Measurements from ENCODE around the gene ROBO2.

The ROBO2 gene

GRCh38 chr3:77411334-77411733, 371.4 kb downstream of the ROBO2 start:
- DNase-seq (ENCODE audit: low spot score), result no peak

DNA sequence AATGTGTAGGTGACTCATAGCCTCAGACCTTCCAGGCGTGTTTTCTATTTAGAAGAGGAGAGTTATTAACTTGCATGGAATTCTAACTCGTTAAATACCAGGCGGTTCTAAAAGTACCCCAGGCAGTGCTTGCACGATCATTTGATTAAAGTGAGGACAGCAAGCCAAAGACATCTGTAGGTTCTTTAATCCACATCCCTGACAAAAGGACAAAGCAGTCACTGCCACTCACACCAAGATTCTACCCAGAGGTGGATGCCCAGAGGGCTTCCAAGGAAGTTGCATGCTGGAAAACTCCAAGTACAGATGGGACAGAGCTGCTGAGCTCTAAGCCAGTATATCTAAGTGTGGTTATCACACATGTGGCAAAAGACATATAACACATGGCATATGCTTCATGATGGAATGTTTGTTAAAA, 372.1 kb downstream of the ROBO2 start:
- DNase-seq (ENCODE audit: low spot score), result no peak

DNA sequence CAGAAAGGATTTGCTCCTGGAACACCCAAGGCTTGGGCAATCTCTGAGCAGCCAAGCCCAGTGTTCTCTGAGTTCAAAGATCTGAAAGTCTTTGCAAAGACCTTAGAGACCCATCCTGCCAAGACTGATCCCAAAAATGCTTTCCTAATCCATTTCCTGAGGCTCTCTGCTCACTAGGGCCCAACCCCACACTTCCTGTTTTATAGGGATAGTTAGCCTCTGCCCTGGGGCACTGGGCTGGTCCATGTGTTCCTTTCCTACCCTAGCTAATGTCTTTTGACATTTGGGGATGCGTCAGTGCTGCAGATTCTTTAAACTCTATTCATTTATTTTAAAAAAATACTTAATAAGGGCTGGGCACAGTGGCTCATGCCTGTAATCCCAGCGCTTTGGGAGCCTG, 372.7 kb downstream of the ROBO2 start:
- DNase-seq (ENCODE audit: low spot score), result no peak

GRCh38 chr3:77414881-77415280, 375.0 kb downstream of the ROBO2 start:
- DNase-seq (ENCODE audit: low spot score), result no peak

GRCh38 chr3:77420336-77420735, 380.4 kb downstream of the ROBO2 start:
- no peak for DNase-seq (ENCODE audit: low spot score)

- DNase-seq (ENCODE audit: low spot score), result no peak
These were observed 382.0 kb downstream of the ROBO2 start for GRCh38 chr3:77421916-77422315.

DNA sequence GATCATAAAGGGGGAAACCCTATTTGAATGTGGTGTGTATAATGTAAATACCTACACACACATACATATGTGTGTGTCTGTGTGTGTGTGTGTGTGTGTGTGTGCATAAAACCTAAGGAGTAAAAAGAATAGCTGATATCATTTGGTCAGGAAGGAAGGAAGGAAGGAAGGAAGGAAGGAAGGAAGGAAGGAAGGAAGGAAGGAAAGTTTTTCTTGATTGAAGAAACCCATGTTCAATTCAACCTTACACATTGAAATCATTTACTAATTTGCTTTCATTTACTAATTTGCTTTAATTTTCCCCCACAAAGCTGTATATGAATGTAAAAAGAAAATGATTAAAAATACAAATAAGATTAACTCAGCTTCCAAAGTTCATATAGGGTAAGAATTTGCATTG, 386.6 kb downstream of the ROBO2 start:
- DNase-seq (ENCODE audit: low spot score), result no peak

DNA sequence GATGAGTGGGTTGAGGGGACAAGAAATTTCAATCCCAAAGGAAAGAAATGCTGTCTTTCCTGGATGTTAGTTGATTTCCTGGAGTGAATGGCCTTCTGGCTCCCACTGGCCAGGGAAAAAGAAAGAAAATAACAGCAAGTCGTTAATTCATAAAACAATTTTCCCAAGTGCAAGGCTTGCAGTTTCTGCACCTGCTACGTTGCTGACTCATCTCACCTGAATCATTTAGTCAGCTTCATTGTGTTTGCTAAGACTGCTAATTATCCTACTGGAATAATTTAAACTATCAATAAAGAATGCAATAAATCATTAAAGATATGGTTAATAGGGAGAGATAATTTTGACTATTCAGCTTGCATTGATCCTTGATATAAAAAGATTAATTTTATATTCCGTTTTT, 387.6 kb downstream of the ROBO2 start:
- DNase-seq (ENCODE audit: low spot score), result no peak

DNA sequence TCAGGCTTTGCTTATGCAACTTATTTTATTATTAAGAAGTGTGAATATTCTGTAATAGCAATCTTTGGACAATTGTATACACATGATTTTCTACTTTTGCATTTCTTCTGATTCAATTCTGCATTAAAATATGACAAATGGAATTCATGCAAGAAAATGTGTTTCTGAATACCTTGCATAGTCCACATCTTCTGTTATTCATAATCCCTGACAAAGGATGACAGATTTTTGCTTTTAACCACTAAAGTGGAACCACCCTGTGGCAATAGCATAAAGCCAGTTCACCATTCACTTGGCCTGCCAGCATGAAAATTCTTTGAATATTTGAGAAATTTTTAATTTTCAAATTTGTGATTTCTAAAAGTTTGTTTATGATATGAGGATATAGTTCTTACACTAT, 397.0 kb downstream of the ROBO2 start:
- DNase-seq (ENCODE audit: low spot score), result no peak

GRCh38 chr3:77446084-77446483, 406.2 kb downstream of the ROBO2 start:
- no peak for DNase-seq (ENCODE audit: low spot score)

- no peak for DNase-seq (ENCODE audit: low spot score)
These were observed 406.9 kb downstream of the ROBO2 start for GRCh38 chr3:77446761-77447160.

DNA sequence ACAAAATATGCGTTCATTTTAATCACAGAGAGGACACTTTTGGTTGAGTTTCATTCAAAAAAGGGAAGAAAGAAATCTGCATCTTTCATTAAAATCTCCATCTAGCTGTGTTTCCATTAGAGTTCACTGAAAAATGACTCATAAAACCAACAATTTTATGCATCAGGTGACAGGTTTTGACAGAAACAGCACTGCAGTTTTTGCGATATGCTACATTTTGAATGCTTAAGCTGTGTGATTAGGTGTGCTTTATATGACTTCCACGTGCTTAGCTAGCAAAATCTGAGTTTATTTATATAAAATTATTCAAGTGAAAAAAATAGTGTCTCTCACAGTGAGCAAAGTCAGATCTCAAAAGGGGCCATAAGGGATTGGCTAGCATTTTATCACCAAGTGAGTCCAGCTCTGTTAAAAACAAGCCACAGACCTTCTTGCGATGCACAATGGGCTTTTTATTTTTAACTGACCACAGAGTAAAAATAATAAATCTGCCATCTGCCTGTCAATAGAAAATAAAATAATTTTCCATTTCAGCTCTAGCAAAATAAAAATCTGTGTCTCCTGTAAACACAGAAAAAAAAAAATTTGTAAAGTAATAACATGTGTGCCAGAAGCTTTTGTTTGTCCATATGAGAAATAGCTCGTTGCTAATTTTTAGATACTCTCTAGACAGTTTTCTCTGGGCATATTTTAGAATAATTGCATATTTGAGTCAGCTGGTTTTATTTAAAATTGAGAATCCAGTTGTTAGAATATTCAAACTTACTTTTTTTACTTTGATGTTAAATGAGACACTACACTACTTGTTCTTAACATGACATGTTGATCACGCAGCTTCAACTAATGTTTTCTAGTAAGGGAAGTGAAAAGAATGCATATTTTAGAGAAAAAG, 409.8 kb downstream of the ROBO2 start:
- DNase-seq (ENCODE audit: low spot score), result no peak

DNA sequence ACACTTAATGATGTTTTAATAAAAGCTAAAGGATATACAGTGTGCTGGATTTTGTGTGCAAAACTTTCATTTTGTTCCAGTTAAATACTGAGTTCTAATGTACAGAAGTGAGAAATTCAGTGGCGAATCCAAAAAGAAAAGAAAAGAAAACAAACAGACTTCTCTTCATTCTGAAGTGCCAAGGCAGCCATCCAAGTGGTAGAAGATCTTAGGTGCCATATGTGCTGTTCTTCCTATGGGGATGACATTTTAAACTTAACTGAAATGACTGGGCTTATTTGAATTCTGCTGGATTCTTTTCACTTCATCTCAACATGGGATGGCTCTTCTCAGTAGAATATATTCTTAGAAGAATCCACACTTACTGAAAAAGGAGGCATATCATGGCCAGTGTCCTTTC, 416.5 kb downstream of the ROBO2 start:
- no peak for DNase-seq (ENCODE audit: low spot score)

- DNase-seq (ENCODE audit: low spot score), result no peak
These were observed 417.0 kb downstream of the ROBO2 start for GRCh38 chr3:77456906-77457305.

DNA sequence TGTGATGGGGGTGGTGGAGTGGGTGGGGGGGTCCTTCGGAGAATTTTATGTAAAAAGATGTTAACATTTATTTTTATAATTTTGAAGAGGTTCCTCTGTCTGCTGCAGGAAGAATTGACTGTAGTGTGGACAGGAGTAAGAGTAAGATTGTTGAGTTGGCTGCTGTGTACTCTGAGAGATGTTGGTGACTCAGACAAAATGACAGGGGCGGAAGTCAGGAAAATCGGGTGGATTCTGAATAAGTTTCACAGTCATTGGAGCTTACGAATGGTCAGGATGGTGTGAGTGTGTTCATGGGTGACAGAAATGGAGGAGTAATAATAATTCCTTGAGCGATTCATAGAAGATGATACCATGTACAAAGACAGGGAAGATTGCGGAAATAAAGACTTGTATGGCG, 420.0 kb downstream of the ROBO2 start:
- no peak for DNase-seq (ENCODE audit: low spot score)

DNA sequence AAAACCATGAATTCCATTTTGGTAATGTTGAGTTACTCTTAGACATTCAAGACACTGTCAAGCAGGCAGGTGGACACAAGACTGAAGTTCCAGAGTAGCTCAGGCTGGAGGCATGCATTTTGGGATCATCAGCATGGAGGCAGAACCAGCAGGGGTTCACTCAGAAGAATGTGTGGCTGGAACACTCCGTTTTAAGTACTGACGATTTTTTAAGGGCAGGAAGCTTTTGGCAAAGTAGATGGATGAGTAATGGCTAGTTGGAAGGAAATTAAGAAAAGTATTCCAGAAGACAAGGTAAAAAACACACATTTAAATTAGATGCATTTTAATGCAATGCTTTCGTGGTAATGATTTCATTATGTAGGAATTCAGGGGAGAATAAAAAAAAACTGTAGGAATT, 420.4 kb downstream of the ROBO2 start:
- no peak for DNase-seq (ENCODE audit: low spot score)

DNA sequence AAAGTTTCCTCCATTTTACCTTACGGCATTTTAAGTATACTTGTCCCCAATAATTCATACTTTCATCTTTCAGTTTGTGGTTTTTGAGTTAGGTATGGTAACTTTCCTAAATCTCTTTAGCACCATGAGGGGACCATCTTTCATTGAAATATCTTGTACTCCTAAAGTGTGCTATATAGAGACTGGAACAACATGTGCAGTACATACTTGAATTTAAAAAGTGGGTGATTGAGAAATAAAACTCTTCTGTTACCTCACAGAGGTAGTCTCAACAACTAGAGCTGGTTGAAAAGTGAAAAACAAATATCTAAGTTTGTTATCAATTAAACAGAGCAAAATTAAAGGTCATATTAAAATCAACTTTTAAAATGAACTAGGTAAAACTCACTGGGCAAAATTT, 423.1 kb downstream of the ROBO2 start:
- DNase-seq (ENCODE audit: low spot score), result no peak

GRCh38 chr3:77464111-77464688, 424.3 kb downstream of the ROBO2 start:
- DNase-seq (ENCODE audit: low spot score), result no peak

DNA sequence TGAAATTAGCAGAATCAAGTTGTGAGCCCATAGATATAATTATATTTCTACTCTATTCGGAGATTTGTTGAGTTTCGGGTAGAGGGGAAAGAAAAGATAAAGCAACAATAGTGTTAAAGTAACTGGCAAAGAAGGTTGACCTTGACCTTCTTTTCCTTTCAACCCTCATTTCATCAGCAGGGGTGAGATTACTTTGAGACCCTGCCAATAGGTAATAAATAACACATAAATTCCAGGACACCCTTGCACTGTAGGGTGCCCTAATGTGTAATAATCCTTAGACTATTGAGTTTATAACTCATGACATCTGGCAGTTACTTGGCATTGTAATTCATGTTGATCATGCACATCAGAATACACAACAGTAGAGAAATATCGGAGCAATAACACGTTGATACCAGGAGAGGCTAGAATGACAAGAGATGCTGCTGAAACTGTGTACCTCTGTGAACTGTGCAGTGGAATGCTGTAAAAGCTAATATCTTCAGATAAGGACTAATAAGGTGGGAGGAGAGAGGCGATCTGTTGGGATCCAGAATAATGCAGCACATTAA, 426.7 kb downstream of the ROBO2 start:
- no peak for DNase-seq (ENCODE audit: low spot score)

DNA sequence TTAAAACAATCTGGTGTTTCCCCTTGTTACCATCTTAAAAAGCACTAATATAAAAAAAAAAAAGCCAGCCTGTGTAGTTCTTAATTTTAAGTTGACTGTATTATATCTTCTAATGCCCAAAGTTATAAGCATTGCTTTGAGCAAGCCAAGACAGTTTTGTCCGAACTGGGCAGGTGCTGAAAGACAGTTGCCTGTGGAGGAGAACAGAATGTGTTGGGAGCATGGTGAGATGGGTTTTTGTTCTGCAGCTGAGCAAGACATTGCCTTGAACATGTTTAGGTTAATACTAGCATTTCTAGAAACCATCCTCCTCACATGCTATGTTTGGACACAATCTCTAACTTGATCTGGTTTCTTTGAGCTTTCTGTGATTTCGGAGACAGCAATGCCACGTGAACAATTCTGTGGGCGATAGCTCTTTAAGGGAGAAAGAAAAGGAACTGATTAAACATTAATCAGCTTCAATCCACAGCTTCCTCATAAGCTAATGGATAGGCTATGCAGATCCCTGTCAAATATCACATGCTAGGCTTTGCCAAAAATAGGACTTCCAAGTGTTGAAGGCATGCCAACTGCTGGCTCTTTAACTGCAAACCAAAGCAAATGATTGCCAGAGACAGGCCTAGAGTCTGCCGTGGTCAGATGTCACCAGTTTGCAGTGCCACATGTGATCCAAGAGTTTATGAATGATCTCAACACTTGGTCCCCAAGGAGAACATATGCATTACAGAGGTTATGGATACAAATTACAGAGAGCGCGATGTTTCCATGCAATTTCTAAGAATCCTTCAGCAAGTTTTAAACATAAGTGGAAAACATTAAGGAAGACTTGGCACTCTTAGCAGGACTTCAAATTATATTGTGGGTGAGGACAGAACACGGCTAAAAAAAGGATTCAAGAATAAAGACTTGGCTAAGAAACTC, 428.1 kb downstream of the ROBO2 start:
- no peak for DNase-seq (ENCODE audit: low spot score)

GRCh38 chr3:77468626-77469020, 428.7 kb downstream of the ROBO2 start:
- no peak for DNase-seq (ENCODE audit: low spot score)

DNA sequence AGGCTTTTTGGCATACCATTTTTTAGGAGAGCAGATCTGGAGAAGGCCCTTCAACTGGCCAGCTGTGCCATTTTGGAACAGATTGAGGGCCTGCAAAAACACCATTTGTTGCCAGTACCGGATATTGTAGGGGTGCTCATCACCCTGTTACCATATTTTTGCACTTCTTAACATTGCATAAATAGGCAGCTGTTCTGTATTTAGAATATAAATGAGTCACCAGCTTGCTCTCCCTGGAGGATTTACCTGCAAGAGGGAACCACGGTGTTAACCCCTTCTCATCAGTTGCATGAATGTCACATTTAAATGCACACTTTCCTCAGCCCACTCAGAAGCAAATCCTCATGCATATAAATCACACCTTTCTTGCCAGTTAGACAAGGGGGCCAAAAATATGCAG, 435.6 kb downstream of the ROBO2 start:
- DNase-seq (ENCODE audit: low spot score), result no peak
